GM12891 (cell line): Measurements from ENCODE around the gene CFAP77.

Experiments
- DNase-seq: peaks from one replicate; pipeline ENCODE4 v3.0.0; 2011; ENCODE audit warnings: low spot score; ENCODE audit not compliant: insufficient read length
- FAIRE-seq: peaks from 2 replicates; lab custom pipeline; 2011; peaks lifted over from hg19 to GRCh38; lab: Jason Lieb, UNC
- PAX5 ChIP-seq: IDR thresholded peaks from 2 replicates; pipeline ENCODE4 v1.6.1; 2011; ENCODE audit warnings: low read length, moderate library complexity, mild to moderate bottlenecking; ENCODE audit not compliant: insufficient read depth, severe bottlenecking
- POLR2A ChIP-seq: IDR thresholded peaks from 2 replicates; pipeline ENCODE4 v1.6.1; 2011; ENCODE audit warnings: low read depth, low read length, control low read depth
- POLR2AphosphoS5 ChIP-seq: IDR thresholded peaks from 2 replicates; pipeline ENCODE4 v1.6.1; 2011; ENCODE audit warnings: low read depth, low read length, control low read depth
- POU2F2 ChIP-seq: IDR thresholded peaks from 2 replicates; pipeline ENCODE4 v1.6.1; 2011; ENCODE audit warnings: low read depth, mild to moderate bottlenecking, control low read depth, low read length, moderate library complexity
- SPI1 ChIP-seq: IDR thresholded peaks from 2 replicates; pipeline ENCODE4 v1.6.1; 2011; ENCODE audit warnings: low read depth, low read length, control low read depth
- TAF1 ChIP-seq: IDR thresholded peaks from 2 replicates; pipeline ENCODE4 v1.6.1; 2011; ENCODE audit warnings: low read depth, low read length, control low read depth

Gene CFAP77

DNA sequence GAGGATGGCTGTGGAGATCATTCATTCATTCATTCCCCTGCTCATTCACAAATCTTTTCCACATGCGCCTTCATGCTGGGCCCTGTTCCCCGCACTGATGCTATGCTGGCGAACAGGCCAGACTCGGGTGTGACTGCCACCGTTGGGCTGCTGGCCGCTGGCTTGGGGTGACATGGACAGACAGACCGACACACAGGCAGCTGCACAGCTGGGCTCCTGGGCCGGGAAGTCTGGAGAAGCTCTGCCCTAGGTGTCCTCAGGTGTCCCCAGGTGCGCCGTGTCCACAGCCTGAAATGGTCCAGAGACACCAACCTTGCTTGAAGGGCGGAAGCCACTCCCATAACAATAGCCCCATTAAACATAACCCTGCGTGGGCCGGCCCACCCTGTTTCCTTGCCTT lies 137.4 kb downstream of the CFAP77 start:
- no peak for DNase-seq
- TF ChIP-seq POLR2AphosphoS5: no peak
- TF ChIP-seq PAX5: no peak
- no peak for TF ChIP-seq POU2F2
- no peak for TF ChIP-seq POLR2A
- TF ChIP-seq TAF1: no peak
- TF ChIP-seq SPI1: no peak
- FAIRE-seq: no peak

DNA sequence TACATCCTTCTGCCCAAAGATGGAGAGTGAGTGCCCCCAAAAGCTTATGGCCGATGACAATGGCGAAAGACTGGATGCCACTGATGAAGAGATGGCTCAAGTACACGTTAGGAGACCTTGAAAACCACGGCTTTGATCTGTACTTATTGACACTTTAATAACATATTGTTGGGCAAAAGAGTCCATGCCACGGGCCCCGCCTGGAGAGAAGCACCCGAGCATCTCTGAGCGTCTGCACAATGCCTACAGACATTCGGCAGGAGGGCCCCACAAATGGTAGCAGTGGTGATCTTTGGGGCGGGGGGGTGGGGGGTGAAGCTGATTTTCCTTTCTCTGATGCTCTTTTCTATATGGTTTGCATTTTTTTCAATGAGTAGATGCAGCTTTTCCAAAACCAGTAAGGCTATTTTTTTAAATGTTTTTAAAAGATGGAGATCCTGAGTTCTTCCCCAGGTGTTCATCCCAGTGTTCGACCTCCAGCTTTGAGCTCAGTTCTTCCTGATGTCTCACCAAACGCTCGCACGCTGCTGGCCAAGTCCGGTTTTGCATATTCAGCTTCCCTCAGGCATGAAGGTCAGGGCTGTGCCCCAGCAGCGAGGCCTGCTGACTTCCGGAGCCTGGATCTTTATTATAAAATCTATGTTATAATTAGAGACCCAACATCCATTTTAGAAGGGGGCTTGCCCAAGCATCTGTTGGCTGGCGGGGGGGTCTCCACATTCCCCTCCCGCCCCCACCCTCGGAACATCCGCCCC lies 138.1 kb downstream of the CFAP77 start:
- no peak for DNase-seq
- no peak for FAIRE-seq
- TF ChIP-seq POU2F2: no peak
- TF ChIP-seq PAX5: no peak

DNA sequence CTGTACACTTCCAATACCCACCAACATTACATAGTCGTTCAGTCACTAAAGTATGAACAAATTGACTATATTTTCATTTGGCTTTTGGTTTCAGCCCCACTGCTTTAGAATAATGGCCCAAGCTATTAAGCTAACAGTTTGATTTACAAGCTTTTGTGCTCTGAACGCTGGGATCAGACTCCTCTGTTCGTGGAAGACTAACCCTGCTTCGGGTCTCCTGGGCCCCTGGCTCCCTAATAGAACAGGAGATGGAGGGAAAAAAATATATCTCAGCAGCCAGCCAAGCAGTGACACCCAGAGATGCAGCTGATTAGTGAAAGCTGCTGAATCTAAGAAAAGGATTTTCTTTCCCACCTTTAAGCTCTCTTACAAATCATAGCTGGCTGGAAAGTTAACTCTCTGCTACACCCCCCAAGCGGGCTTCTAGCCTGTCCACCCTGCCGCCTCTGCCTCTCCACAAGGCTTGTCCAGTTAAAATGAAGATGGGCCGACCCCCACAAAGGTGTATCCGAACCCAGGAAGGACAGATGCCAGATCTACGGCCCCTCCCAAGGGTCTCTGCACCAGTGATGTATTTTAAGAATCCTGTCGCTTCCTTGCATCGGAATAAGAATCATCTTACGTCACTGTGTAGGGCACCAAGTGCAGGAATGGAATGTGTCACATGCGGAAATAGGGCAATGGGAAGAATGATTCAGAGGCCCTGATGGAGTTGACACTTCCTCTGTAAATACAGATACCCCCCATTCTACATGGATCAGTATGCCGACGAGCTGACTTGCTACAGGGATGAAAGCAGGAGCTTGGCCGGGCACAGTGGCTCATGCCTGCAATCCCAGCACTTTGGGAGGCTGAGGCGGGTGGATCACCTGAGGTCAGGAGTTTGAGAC lies 139.0 kb downstream of the CFAP77 start:
- FAIRE-seq (no peak), DNase-seq (no peak)

DNA sequence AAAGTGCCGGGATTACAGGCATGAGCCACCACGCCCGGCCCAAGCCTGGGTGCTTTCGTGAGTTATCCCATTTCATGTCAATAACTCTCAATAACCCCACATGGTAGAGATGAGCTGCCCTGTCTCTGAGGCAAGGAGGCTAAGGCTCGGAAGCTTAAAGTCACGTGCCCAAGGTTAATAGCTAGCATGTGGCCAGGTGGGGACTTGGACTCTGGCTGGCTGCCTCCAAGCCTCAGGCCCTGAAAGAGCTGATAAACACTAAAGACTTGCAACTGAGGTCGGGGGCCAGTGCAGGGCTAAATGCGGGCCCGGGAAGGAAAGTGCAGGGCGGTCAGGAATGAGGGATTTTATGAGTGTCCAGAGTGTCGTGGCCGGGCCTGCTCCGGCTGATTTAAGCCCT lies 141.5 kb downstream of the CFAP77 start:
- DNase-seq (no peak), FAIRE-seq (no peak)
- TF ChIP-seq PAX5 (no peak), POU2F2 (no peak), TAF1 (no peak), SPI1 (no peak), POLR2AphosphoS5 (no peak), POLR2A (no peak)

More for the DNA sequence above, 139.0 kb downstream of the CFAP77 start:
- TF ChIP-seq TAF1 (no peak), POLR2A (no peak), POLR2AphosphoS5 (no peak), SPI1 (no peak), PAX5 (no peak), POU2F2 (no peak)

DNA sequence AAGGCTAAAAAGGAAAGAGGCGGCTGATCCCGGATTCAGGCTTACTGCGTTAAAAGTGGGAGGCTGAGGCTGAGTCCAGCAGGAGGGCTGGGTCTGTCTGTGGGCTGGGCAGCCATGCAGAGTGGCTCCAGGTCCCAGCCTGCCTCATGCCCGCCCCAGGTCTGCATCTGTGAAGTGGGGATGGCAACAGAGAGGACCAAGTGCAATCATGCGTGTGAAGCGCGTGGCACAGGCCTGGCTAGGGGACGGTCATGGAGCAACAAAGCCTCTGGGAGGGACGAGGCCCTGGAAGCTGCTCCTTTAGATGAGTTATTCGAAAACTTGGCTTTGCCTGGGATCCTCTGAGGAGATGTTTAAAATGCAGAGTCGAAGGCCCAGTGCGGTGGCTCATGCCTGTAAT lies 142.0 kb downstream of the CFAP77 start:
- no peak for FAIRE-seq
- TF ChIP-seq SPI1: no peak
- no peak for TF ChIP-seq POLR2AphosphoS5
- no peak for TF ChIP-seq POU2F2
- TF ChIP-seq POLR2A: no peak
- no peak for TF ChIP-seq TAF1
- TF ChIP-seq PAX5: no peak

DNA sequence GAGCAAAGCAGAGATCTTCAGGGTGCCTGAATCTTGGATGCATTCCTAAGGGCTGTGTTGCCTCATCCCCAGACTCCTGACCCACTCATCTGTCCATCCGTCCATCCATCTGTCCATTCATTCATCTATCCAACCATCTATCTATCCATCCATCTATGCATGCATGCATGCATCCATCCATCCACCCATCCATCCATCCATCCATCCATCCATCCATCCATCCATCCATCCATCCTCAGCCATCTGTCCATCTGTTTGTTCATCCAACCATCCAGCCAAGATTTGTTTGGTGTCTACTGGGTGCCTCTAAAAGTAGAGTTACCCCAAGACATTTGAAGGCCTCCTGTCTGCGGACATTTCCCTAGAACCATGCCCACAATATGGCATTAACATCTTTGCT lies 144.7 kb downstream of the CFAP77 start:
- FAIRE-seq: no peak
- DNase-seq: no peak
- TF ChIP-seq POLR2A (no peak), SPI1 (no peak), PAX5 (no peak), POLR2AphosphoS5 (no peak), TAF1 (no peak)

More for the DNA sequence above, 142.0 kb downstream of the CFAP77 start:
- no peak for DNase-seq

DNA sequence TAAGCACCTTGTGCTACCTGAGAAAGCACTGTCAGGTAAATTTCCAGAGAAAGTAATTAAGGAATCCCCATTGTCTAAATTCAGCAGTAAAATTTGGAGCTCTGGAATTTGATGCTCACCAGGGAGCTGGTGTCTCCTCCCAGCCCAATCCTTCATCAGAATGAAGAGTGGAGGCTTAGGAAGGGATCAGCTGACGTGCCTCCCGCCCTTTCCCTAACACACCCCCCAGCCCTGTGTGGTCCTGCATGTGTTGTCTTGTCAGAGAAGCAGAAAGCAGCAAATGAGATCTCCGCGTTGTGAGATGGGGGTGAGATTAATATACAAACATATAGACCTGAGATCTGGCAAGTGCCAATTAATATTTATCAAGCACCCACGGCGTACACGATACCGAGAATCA lies 145.5 kb downstream of the CFAP77 start:
- no peak for DNase-seq
- FAIRE-seq: no peak
- TF ChIP-seq SPI1 (no peak), POU2F2 (no peak), POLR2A (no peak), PAX5 (no peak), TAF1 (no peak), POLR2AphosphoS5 (no peak)

DNA sequence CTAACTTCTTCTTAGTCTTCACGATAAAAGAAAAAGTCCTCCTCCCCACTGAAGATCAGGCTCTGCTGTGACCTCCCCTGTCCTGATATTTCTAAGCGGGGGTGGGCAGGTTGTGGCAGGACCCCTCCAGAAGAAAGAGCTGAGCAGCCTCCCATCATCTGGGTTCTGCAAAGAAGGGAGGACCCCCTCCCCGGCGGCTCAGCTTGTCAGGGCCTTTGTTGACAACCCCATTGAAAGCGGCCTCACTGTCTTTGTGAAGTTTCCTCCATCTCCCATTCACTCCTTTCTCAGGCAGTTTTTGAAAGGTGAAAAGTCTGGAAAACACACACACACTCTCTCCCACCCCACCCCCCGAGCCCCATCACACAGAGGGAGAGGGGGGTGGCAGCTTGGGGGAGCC lies 146.2 kb downstream of the CFAP77 start:
- TF ChIP-seq TAF1: no peak
- no peak for TF ChIP-seq POLR2AphosphoS5
- TF ChIP-seq SPI1: no peak
- TF ChIP-seq POLR2A: no peak
- TF ChIP-seq POU2F2: no peak
- TF ChIP-seq PAX5: no peak
- DNase-seq (no peak), FAIRE-seq (no peak)

DNA sequence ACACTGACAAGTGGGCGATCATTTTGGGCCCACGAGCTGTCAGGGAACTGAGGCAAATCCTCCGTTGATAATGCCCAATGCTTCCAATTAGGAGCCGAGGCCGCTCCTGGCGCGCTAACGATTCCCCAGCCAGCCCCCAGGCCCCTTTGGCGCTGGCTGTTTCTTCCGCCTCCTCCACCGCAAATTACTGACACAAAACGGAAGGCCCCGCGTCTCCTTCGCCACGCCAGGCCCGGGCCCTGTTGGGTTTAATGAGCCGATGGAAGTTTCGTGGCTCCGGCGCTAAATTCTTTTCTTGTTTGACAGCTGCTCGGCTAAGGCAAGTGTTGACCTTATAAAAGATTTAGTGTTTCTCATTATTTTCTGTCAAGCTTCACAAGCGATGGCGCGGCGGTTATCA lies 146.7 kb downstream of the CFAP77 start:
- DNase-seq (no peak), FAIRE-seq (no peak)
- TF ChIP-seq POU2F2 (no peak), POLR2AphosphoS5 (no peak), SPI1 (no peak), TAF1 (no peak), PAX5 (no peak), POLR2A (no peak)
